ENCODE results near the gene KRTAP16-1. TPM values are rescaled to one million over a fixed set of nuclear protein-coding genes. Genes with fewer than 3 reads are reported as not detected.
"Not testable (repeated sequence)": the region's sequence is repeated elsewhere in the genome, so short reads cannot be mapped to it uniquely, and the experiment has no call there.

The KRTAP16-1 gene
- total and polyA plus RNA-seq, 2 of the 8 experiments (the other 6 are each of a cell fraction or from before 2014, with no cell fraction given): not detected

GRCh38 chr17:41275648-41276190 is 33.4 kb downstream of the KRTAP16-1 start, which contains the start of gene KRTAP9-7:
TSS of gene KRTAP9-7 (plus strand) at chr17:41275698. CDS start at chr17:41275698, 0 bp downstream.
- CTCF ChIA-PET (ENCODE audit: partially characterized antibody): interaction anchor here (0.8 kb wide), 1 partner anchor 15 kb away, joined by 3 read pairs; no protein-coding TSS in a partner anchor
- not testable (repeated sequence) for DNase-seq (ENCODE audit: low read depth in 1 of 2, low spot score in 2 of 2)

More at GRCh38 chr17:41275648-41276190, 33.4 kb downstream of the KRTAP16-1 start, which contains the start of gene KRTAP9-7:
- H3K23ac ChIP-seq (ENCODE audit: insufficient read length); H3K56ac ChIP-seq (replicated peaks; ENCODE audit: insufficient read length, low read depth, low read length); H3K36me3 ChIP-seq (ENCODE audit: control insufficient read depth in 2 of 4, insufficient read depth in 4 of 4, low read length in 3 of 4); H4K91ac ChIP-seq (replicated peaks; ENCODE audit: insufficient read length, low read length); H2AFZ ChIP-seq (ENCODE audit: low read length); H2BK12ac ChIP-seq (ENCODE audit: low read depth, low read length); H3K9ac ChIP-seq (replicated peaks in 1 of 4; ENCODE audit: extremely low read depth in 1 of 4, low read depth in 3 of 4, low read length in 3 of 4); H2BK120ac ChIP-seq (replicated peaks; ENCODE audit: low read depth, low read length); H4K20me1 ChIP-seq (replicated peaks in 1 of 2; ENCODE audit: control insufficient read depth in 1 of 2, insufficient read depth in 2 of 2, low read length in 2 of 2); POLR2A ChIA-PET (ENCODE audit: partially characterized antibody); H2AK5ac ChIP-seq (ENCODE audit: low read depth, low read length); H3K23me2 ChIP-seq (ENCODE audit: low read depth, low read length); H3K4me2 ChIP-seq (ENCODE audit: insufficient read depth in 1 of 2, low read depth in 2 of 2, low read length in 2 of 2); H2BK5ac ChIP-seq (ENCODE audit: low read depth, low read length); H4K8ac ChIP-seq (ENCODE audit: extremely low read depth, insufficient read depth, low read length); H3K9me3 ChIP-seq (ENCODE audit: insufficient read depth in 2 of 2, low read depth in 1 of 2, low read length in 1 of 2); H3K14ac ChIP-seq (ENCODE audit: insufficient read length); H4K5ac ChIP-seq (ENCODE audit: insufficient read length, low read depth, low read length); H3K27me3 ChIP-seq (replicated peaks in 1 of 4; ENCODE audit: control insufficient read depth in 3 of 4, extremely low read depth in 1 of 4, insufficient read depth in 3 of 4, low read length in 3 of 4); H3K4me3 ChIP-seq (ENCODE audit: extremely low read depth in 1 of 4, insufficient read depth in 2 of 4, low read depth in 3 of 4, low read length in 4 of 4); H3K18ac ChIP-seq (ENCODE audit: extremely low read depth, low read length); H2BK15ac ChIP-seq (ENCODE audit: low read length); H3K4me1 ChIP-seq (replicated peaks in 1 of 4; ENCODE audit: control insufficient read depth in 3 of 4, insufficient read depth in 4 of 4, low read length in 3 of 4); H3K27ac ChIP-seq (ENCODE audit: low read depth, low read length); H3K79me1 ChIP-seq (ENCODE audit: low read depth, low read length); FAIRE-seq; H3K79me2 ChIP-seq (ENCODE audit: control insufficient read depth in 1 of 2, insufficient read depth in 2 of 2, low read length in 2 of 2); H2BK20ac ChIP-seq (ENCODE audit: low read length); H3K4ac ChIP-seq (replicated peaks; ENCODE audit: insufficient read length, low read depth, low read length): not testable (repeated sequence)
- 96% methylated on average over 3 of the region's 3 CpGs; no CpG with 5 or more reads in 1 of the 2 experiments for WGBS, 2 experiments (ENCODE audit: extremely low coverage in 1 of 2, insufficient coverage in 1 of 2, insufficient read length in 1 of 2, insufficient replicate concordance in 2 of 2, low coverage in 1 of 2, low lambda C conversion rate in 2 of 2, missing lambda C conversion rate in 1 of 2)
